Smooth muscle cell (in vitro differentiated cells): Measurements from ENCODE around the gene NECAP2. TPM values are rescaled to one million over a fixed set of nuclear protein-coding genes. Genes with fewer than 3 reads are reported as not detected.
"Not testable (repeated sequence)": the region's sequence is repeated elsewhere in the genome, so short reads cannot be mapped to it uniquely, and the experiment has no call there.

Experiments used
- DNase-seq: peaks from one replicate; lab custom pipeline; 2025; ENCODE audit not compliant: unreplicated experiment; lab: John Stamatoyannopoulos, UW
- H2AFZ ChIP-seq: fragments of 200-600 bp; sonication (generic); 2 replicates; pipeline ENCODE4 v1.6.0; 2016; ENCODE audit warnings: antibody characterized with exemption, low read depth, mild to moderate bottlenecking
- H3F3A ChIP-seq: fragments of 200-600 bp; sonication (generic); 2 replicates; pipeline ENCODE4 v1.6.0; 2017; ENCODE audit warnings: antibody characterized with exemption, low read depth
- H3K27ac ChIP-seq: fragments of 200-600 bp; sonication (generic); 2 replicates; pipeline ENCODE4 v1.5.1; 2016; ENCODE audit warnings: low read depth, mild to moderate bottlenecking
- H3K27me3 ChIP-seq: fragments of 200-600 bp; sonication (generic); 2 replicates; pipeline ENCODE4 v1.6.1; 2016; ENCODE audit warnings: low read depth, mild to moderate bottlenecking
- H3K36me3 ChIP-seq: fragments of 200-600 bp; sonication (generic); 2 replicates; pipeline ENCODE4 v1.5.1; 2016; ENCODE audit warnings: low read depth
- H3K4me1 ChIP-seq: fragments of 200-600 bp; sonication (generic); 2 replicates; pipeline ENCODE4 v1.5.1; 2016; ENCODE audit warnings: low read depth
- H3K4me2 ChIP-seq: fragments of 200-600 bp; sonication (generic); 2 replicates; pipeline ENCODE4 v1.6.0; 2016; ENCODE audit warnings: mild to moderate bottlenecking
- H3K4me3 ChIP-seq: fragments of 200-600 bp; sonication (generic); 2 replicates; pipeline ENCODE4 v1.5.1; 2016; ENCODE audit warnings: mild to moderate bottlenecking
- H3K79me2 ChIP-seq: fragments of 200-600 bp; sonication (generic); 2 replicates; pipeline ENCODE4 v1.6.0; 2016; ENCODE audit warnings: low read depth, mild to moderate bottlenecking
- H3K9ac ChIP-seq: fragments of 200-600 bp; sonication (generic); 2 replicates; pipeline ENCODE4 v1.6.0; 2016; ENCODE audit warnings: low read depth
- H3K9me3 ChIP-seq: fragments of 200-600 bp; sonication (generic); replicated peaks from 2 replicates; pipeline ENCODE4 v1.5.1; 2016; ENCODE audit warnings: low read depth
- H4K20me1 ChIP-seq: fragments of 200-600 bp; sonication (generic); 2 replicates; pipeline ENCODE4 v1.6.0; 2016; ENCODE audit warnings: low read depth
- CTCF ChIP-seq: fragments of 200-600 bp; sonication (generic); IDR thresholded peaks from 2 replicates; pipeline ENCODE4 v1.5.1; 2017; ENCODE audit warnings: borderline replicate concordance, mild to moderate bottlenecking, antibody characterized with exemption; ENCODE audit not compliant: insufficient read depth, poor library complexity, severe bottlenecking
- WGBS: methylation state at CpG from one replicate; pipeline ENCODE4 v1.1.7; 2016; ENCODE audit warnings: low lambda C conversion rate; 5-methylcytosine and 5-hydroxymethylcytosine counted together
- polyA plus RNA-seq: library from polyadenylated mRNA; unstranded; fragments of >200 nt; fragmentation: Nextera tagmentation; extraction: Ambion mirVana; gene quantifications from 2 replicates; pipeline ENCODE4 v1.2.1, GENCODE V29; 2016
- total RNA-seq: library from RNA; depleted of rRNA; stranded (reverse); fragments of >200 nt; gene quantifications from 2 replicates; pipeline ENCODE4 v1.2.3, GENCODE V29; 2014

Gene NECAP2
- total and polyA plus RNA-seq, 2 experiments from 2014 or later = 49.5 to 60.0 TPM

- Histone ChIP-seq H3K9ac (no peak overlapping the region), H3K4me1 (no peaks in the 10 kb centered on the region), H3K4me2 (no peak overlapping the region), H2AFZ (no peak overlapping the region), H3F3A (peaks cover 5% of the 10 kb centered on the region), H3K9me3 (no peaks in the 10 kb centered on the region), H3K36me3 (peaks cover 3% of the 10 kb centered on the region), H3K4me3 (no peak overlapping the region), H3K79me2 (peaks cover 4% of the 10 kb centered on the region), H4K20me1 (peaks cover 55% of the 10 kb centered on the region), H3K27me3 (no peaks in the 10 kb centered on the region), H3K27ac (no peak overlapping the region)
- no peak for DNase-seq
- no peak for TF ChIP-seq CTCF
- WGBS = 93% methylated on average over 13 of the region's 13 CpGs
Measured at GRCh38 chr1:16451841-16452528, 11.5 kb downstream of the NECAP2 start.

GRCh38 chr1:16454909-16455308, 14.4 kb downstream of the NECAP2 start:
- not testable (repeated sequence) for H3K27ac ChIP-seq, H3K9me3 ChIP-seq, H3K36me3 ChIP-seq, H2AFZ ChIP-seq, H3K4me3 ChIP-seq, H3K27me3 ChIP-seq, H3K4me2 ChIP-seq, H3K79me2 ChIP-seq, H3K9ac ChIP-seq, H3K4me1 ChIP-seq, DNase-seq, H3F3A ChIP-seq
- WGBS = 96% methylated on average over 3 of the region's 3 CpGs
- H4K20me1 ChIP-seq = peaks cover 47% of the 10 kb centered on the region

GRCh38 chr1:16456151-16456550, 15.6 kb downstream of the NECAP2 start:
- H3K9me3 ChIP-seq, DNase-seq, H3K79me2 ChIP-seq, H3K4me1 ChIP-seq, H3K4me2 ChIP-seq, H3K27ac ChIP-seq, H3K4me3 ChIP-seq, H2AFZ ChIP-seq, H3K36me3 ChIP-seq, H3K27me3 ChIP-seq, H3F3A ChIP-seq, H3K9ac ChIP-seq: not testable (repeated sequence)
- 92% methylated on average over 10 of the region's 10 CpGs for WGBS
- peaks cover 34% of the 10 kb centered on the region for H4K20me1 ChIP-seq

- 97% methylated on average over 6 of the region's 6 CpGs for WGBS
- no peaks in the 10 kb centered on the region for H3K9me3 ChIP-seq
- H3K79me2 ChIP-seq = peaks cover 4% of the 10 kb centered on the region
Measured at GRCh38 chr1:16458831-16459230, 18.3 kb downstream of the NECAP2 start.

More at GRCh38 chr1:16458831-16459230, 18.3 kb downstream of the NECAP2 start:
- Histone ChIP-seq H3K27me3 (no peaks in the 10 kb centered on the region), H3K36me3 (peaks cover 5% of the 10 kb centered on the region), H3K4me3 (no peak overlapping the region), H2AFZ (no peak overlapping the region), H3K27ac (no peak overlapping the region), H3K9ac (no peak overlapping the region), H3K4me1 (no peaks in the 10 kb centered on the region), H3K4me2 (no peak overlapping the region), H4K20me1 (peaks cover 26% of the 10 kb centered on the region), H3F3A (peaks cover 5% of the 10 kb centered on the region)
- no peak for DNase-seq
- TF ChIP-seq CTCF = no peak
